Kidney glomerular epithelial cell (primary cell): ENCODE results near the gene NFIX.

Source experiments
- DNase-seq: peaks from one replicate; lab custom pipeline; 2025; lab: John Stamatoyannopoulos, UW

Gene NFIX

GRCh38 chr19:13128583-13128982, 133.3 kb downstream of the NFIX start:
- no peak for DNase-seq

GRCh38 chr19:13129384-13129783, 134.1 kb downstream of the NFIX start:
- no peak for DNase-seq

- no peak for DNase-seq
Observed at GRCh38 chr19:13130886-13131490, 135.7 kb downstream of the NFIX start.

GRCh38 chr19:13132471-13133180, 137.4 kb downstream of the NFIX start:
- no peak for DNase-seq

GRCh38 chr19:13133241-13133870, 138.1 kb downstream of the NFIX start:
- DNase-seq = no peak

GRCh38 chr19:13134626-13135025, 139.4 kb downstream of the NFIX start:
- DNase-seq = no peak

- DNase-seq = no peak
Observed at GRCh38 chr19:13135068-13136062, 140.1 kb downstream of the NFIX start.

GRCh38 chr19:13137290-13137794, 142.1 kb downstream of the NFIX start:
- DNase-seq = no peak

GRCh38 chr19:13138171-13138915, 143.1 kb downstream of the NFIX start:
- no peak for DNase-seq

- DNase-seq = no peak
Observed at GRCh38 chr19:13138916-13139198, 143.6 kb downstream of the NFIX start.

GRCh38 chr19:13139633-13140311, 144.5 kb downstream of the NFIX start:
- DNase-seq = no peak

- no peak for DNase-seq
Observed at GRCh38 chr19:13146763-13147563, 151.7 kb downstream of the NFIX start.
